Neural progenitor cell (in vitro differentiated cells): ENCODE measurements around the gene TFDP1. TPM values are rescaled to one million over a fixed set of nuclear protein-coding genes. Genes with fewer than 3 reads are reported as not detected.

Experiments
- DNase-seq: peaks from one replicate; pipeline ENCODE4 v3.0.0-alpha.2; 2016; ENCODE audit warnings: low spot score
- H2AFZ ChIP-seq: fragments of 200-600 bp; sonication (generic); replicated peaks from 2 replicates; pipeline ENCODE4 v1.6.1; 2016; ENCODE audit warnings: antibody characterized with exemption
- H3F3A ChIP-seq: fragments of 200-600 bp; sonication (generic); 2 replicates; pipeline ENCODE4 v1.6.1; 2016; ENCODE audit warnings: antibody characterized with exemption, low read depth
- H3K27ac ChIP-seq: fragments of 200-600 bp; sonication (generic); 2 replicates; pipeline ENCODE4 v1.5.1; 2016; ENCODE audit warnings: mild to moderate bottlenecking
- H3K27me3 ChIP-seq: fragments of 200-600 bp; sonication (generic); 2 replicates; pipeline ENCODE4 v1.6.1; 2016; ENCODE audit warnings: mild to moderate bottlenecking, moderate library complexity
- H3K36me3 ChIP-seq: fragments of 200-600 bp; sonication (generic); 2 replicates; pipeline ENCODE4 v1.5.1; 2016
- H3K4me1 ChIP-seq: fragments of 200-600 bp; sonication (generic); 2 replicates; pipeline ENCODE4 v1.6.1; 2016; ENCODE audit warnings: mixed run types
- H3K4me2 ChIP-seq: fragments of 200-600 bp; sonication (generic); 2 replicates; pipeline ENCODE4 v1.6.1; 2016
- H3K4me3 ChIP-seq: fragments of 200-600 bp; sonication (generic); 2 replicates; pipeline ENCODE4 v1.5.1; 2016
- H3K79me2 ChIP-seq: fragments of 200-600 bp; sonication (generic); 2 replicates; pipeline ENCODE4 v1.6.1; 2016; ENCODE audit warnings: low read depth
- H3K9ac ChIP-seq: fragments of 200-600 bp; sonication (generic); 2 replicates; pipeline ENCODE4 v1.6.1; 2016
- H3K9me3 ChIP-seq: fragments of 200-600 bp; sonication (generic); 2 replicates; pipeline ENCODE4 v1.5.1; 2016; ENCODE audit warnings: low read depth
- H4K20me1 ChIP-seq: fragments of 200-600 bp; sonication (generic); 2 replicates; pipeline ENCODE4 v1.6.1; 2016; ENCODE audit warnings: low read depth
- H3K27ac Mint-ChIP-seq: 3 replicates; pipeline ENCODE4 v1.8.0; 2021; ENCODE audit warnings: mixed read lengths
- H3K27me3 Mint-ChIP-seq: 2 replicates; pipeline ENCODE4 v1.8.0; 2022; ENCODE audit warnings: low read depth, mild to moderate bottlenecking, inconsistent platforms, moderate library complexity, mixed read lengths; ENCODE audit not compliant: insufficient read depth
- H3K36me3 Mint-ChIP-seq: 3 replicates; pipeline ENCODE4 v1.8.0; 2021; ENCODE audit warnings: mixed read lengths
- H3K4me1 Mint-ChIP-seq: 3 replicates; pipeline ENCODE4 v1.8.0; 2021; ENCODE audit warnings: mixed read lengths
- H3K4me3 Mint-ChIP-seq: 3 replicates; pipeline ENCODE4 v1.8.0; 2021; ENCODE audit warnings: mild to moderate bottlenecking, moderate library complexity, mixed read lengths
- H3K9me3 Mint-ChIP-seq: 3 replicates; pipeline ENCODE4 v1.8.0; 2020; ENCODE audit warnings: mixed read lengths
- CTCF ChIP-seq: fragments of 200-600 bp; sonication (generic); IDR thresholded peaks from 2 replicates; pipeline ENCODE4 v1.5.1; 2017; ENCODE audit warnings: antibody characterized with exemption, mild to moderate bottlenecking
- EZH2 ChIP-seq: fragments of 200-600 bp; sonication (generic); IDR thresholded peaks from 2 replicates; pipeline ENCODE4 v1.6.1; 2017; ENCODE audit warnings: antibody characterized with exemption, mild to moderate bottlenecking, moderate library complexity
- EZH2phosphoT487 ChIP-seq: fragments of 200-600 bp; sonication (generic); IDR thresholded peaks from 2 replicates; pipeline ENCODE4 v1.6.1; 2017; ENCODE audit warnings: antibody characterized with exemption
- total RNA-seq: library from RNA; depleted of rRNA; stranded (reverse); fragments of >200 nt; gene quantifications from 2 replicates; pipeline ENCODE4 v1.2.3, GENCODE V29; 2015; ENCODE audit warnings: low replicate concordance

Gene TFDP1
- total RNA-seq, 1 donor from 2014 or later: 88.6 TPM

GRCh38 chr13:113660066-113660465, 75.5 kb downstream of the TFDP1 start:
- peaks cover 6% of the 10 kb centered on the region for H3K9me3 Mint-ChIP-seq
- H3K4me3 ChIP-seq: no peak overlapping the region
- no peaks in the 10 kb centered on the region for H4K20me1 ChIP-seq
- DNase-seq: no peak
- H3K27ac Mint-ChIP-seq: no peak overlapping the region
- H3K79me2 ChIP-seq: no peaks in the 10 kb centered on the region
- H3K4me1 Mint-ChIP-seq: peaks cover 11% of the 10 kb centered on the region
- H3K36me3 Mint-ChIP-seq: no peaks in the 10 kb centered on the region
- peaks cover 4% of the 10 kb centered on the region for H3K27me3 Mint-ChIP-seq
- H3K4me1 ChIP-seq: no peaks in the 10 kb centered on the region
- peaks cover 7% of the 10 kb centered on the region for H3K9me3 ChIP-seq
- no peak overlapping the region for H3K9ac ChIP-seq
- no peak overlapping the region for H3K4me3 Mint-ChIP-seq
- H3K27ac ChIP-seq: no peak overlapping the region
- no peak for TF ChIP-seq EZH2
- TF ChIP-seq EZH2phosphoT487: no peak
- TF ChIP-seq CTCF: no peak
- H3K4me2 ChIP-seq: no peak overlapping the region
- H3F3A ChIP-seq: no peaks in the 10 kb centered on the region
- no peak overlapping the region for H2AFZ ChIP-seq
- H3K27me3 ChIP-seq: no peaks in the 10 kb centered on the region
- H3K36me3 ChIP-seq: no peaks in the 10 kb centered on the region

- no peaks in the 10 kb centered on the region for H3K36me3 Mint-ChIP-seq
- no peak overlapping the region for H3K9ac ChIP-seq
- TF ChIP-seq CTCF (no peak), EZH2 (no peak), EZH2phosphoT487 (no peak)
- DNase-seq: no peak
- H4K20me1 ChIP-seq: no peaks in the 10 kb centered on the region
- no peak overlapping the region for H2AFZ ChIP-seq
- H3K27ac ChIP-seq: no peak overlapping the region
- no peak overlapping the region for H3K4me3 Mint-ChIP-seq
- H3F3A ChIP-seq: no peaks in the 10 kb centered on the region
- no peaks in the 10 kb centered on the region for H3K4me1 ChIP-seq
- peaks cover 7% of the 10 kb centered on the region for H3K9me3 ChIP-seq
- no peak overlapping the region for H3K27ac Mint-ChIP-seq
- H3K79me2 ChIP-seq: no peaks in the 10 kb centered on the region
- no peaks in the 10 kb centered on the region for H3K27me3 ChIP-seq
- H3K4me2 ChIP-seq: no peak overlapping the region
- H3K4me3 ChIP-seq: no peak overlapping the region
- peaks cover 4% of the 10 kb centered on the region for H3K4me1 Mint-ChIP-seq
- H3K36me3 ChIP-seq: no peaks in the 10 kb centered on the region
- H3K27me3 Mint-ChIP-seq: peaks cover 3% of the 10 kb centered on the region
- peaks cover 6% of the 10 kb centered on the region for H3K9me3 Mint-ChIP-seq
Measured at GRCh38 chr13:113661509-113661908, 77.0 kb downstream of the TFDP1 start.

GRCh38 chr13:113663934-113664333, 79.4 kb downstream of the TFDP1 start:
- TF ChIP-seq EZH2phosphoT487 (no peak), EZH2 (no peak), CTCF (no peak)
- no peak overlapping the region for H3K9ac ChIP-seq
- H3K4me3 ChIP-seq: no peak overlapping the region
- Mint-ChIP-seq H3K4me1 (peaks cover 7% of the 10 kb centered on the region), H3K36me3 (no peaks in the 10 kb centered on the region), H3K27me3 (peaks cover 7% of the 10 kb centered on the region), H3K9me3 (peaks cover 6% of the 10 kb centered on the region), H3K27ac (no peak overlapping the region), H3K4me3 (no peak overlapping the region)
- H3K27ac ChIP-seq: no peak overlapping the region
- no peaks in the 10 kb centered on the region for H3K36me3 ChIP-seq
- H3K9me3 ChIP-seq: peaks cover 7% of the 10 kb centered on the region
- no peaks in the 10 kb centered on the region for H4K20me1 ChIP-seq
- H2AFZ ChIP-seq: no peak overlapping the region
- H3K4me1 ChIP-seq: no peaks in the 10 kb centered on the region
- H3K79me2 ChIP-seq: no peaks in the 10 kb centered on the region
- H3K4me2 ChIP-seq: no peak overlapping the region
- no peak for DNase-seq
- H3K27me3 ChIP-seq: no peaks in the 10 kb centered on the region
- H3F3A ChIP-seq: no peaks in the 10 kb centered on the region
